Dermis blood vessel endothelial cell (primary cell): Measurements from ENCODE around the gene TTLL3. TPM values are rescaled to one million over a fixed set of nuclear protein-coding genes. Genes with fewer than 3 reads are reported as not detected.
"Not testable (repeated sequence)": the region's sequence is repeated elsewhere in the genome, so short reads cannot be mapped to it uniquely, and the experiment has no call there.

Experiments used
- DNase-seq: peaks from one replicate; pipeline ENCODE4 v3.0.0; 2010
- total RNA-seq: library from RNA; depleted of rRNA; stranded (reverse); fragments of >200 nt; gene quantifications from 2 replicates; pipeline ENCODE4 v1.2.3, GENCODE V29; 2014

The TTLL3 gene
- total RNA-seq, 1 donor from 2014 or later, result 20.3 TPM

DNA sequence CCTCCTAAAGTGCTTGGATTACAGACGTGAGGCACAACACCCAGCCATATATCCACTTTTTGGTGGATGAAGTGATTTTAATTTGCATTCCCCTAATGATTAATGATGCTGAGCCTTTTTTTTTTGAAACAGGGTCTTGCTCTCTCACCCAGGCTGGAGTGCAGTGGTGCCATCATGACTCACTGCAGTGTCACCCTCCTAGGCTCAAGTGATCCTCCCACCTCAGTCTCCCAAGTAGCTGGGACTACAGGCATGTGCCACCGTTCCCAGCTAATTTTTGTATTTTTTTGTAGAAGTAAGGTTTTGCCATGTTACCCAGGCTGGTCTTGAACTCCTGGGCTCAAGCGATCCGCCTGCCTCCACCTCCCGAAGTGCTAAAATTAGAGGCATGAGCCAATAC, 62.0 kb downstream of the TTLL3 start:
- DNase-seq, result not testable (repeated sequence)

DNA sequence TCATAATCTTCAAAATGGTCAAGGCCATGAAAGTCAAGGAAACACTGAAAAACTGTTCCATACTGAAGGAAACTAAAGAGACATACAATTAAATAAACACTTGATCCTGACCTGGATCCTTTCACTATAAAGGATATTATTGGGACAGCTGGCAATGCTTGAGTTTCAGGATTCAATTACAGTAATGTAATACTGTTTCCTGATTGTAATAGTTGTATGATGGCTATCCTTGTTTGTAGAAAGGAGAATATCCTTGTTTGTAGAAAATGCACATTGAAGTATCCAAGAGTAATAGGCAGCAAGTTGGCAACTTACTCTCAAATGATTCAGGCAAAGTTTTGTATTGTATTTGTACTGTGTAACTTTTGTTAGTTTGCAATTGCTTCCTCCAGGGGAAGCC, 65.4 kb downstream of the TTLL3 start:
- no peak for DNase-seq

DNA sequence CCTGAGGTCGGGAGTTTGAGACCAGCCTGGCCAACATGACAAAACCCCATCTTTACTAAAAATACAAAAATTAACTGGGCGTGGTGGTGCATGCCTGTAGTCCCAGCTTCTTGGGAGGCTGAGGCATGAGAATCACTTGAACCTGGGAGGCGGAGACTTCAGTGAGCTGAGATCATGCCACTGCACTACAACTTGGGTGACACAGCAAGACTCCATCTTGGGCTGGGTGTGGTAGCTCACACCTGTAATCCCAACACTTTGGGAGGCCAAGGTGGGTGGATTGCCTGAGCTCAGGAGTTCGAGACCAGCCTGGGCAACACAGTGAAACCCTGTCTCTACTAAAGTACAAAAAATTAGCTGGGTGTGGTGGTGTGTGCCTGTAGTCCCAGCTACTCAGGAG, 66.2 kb downstream of the TTLL3 start:
- DNase-seq, result not testable (repeated sequence)

DNA sequence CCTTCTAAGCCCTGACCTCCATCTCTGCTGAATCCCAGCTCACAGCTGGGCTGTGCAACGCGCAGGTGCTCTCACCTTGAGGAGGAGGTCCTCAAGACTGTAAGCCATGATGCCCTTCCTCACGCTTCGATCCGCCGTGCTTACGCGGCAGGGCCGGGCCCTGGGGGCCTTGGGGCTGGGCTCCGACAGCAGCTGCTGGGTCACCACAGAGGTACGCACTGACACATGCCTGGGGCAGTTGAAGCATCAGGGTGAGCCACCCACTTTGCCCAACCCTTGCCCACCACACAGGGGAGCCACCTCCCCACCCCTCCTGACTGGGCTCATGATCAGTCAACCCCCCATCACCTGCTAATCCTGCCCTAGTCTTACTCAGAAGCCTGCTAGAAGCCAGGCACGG, 66.9 kb downstream of the TTLL3 start:
- DNase-seq, result no peak

DNA sequence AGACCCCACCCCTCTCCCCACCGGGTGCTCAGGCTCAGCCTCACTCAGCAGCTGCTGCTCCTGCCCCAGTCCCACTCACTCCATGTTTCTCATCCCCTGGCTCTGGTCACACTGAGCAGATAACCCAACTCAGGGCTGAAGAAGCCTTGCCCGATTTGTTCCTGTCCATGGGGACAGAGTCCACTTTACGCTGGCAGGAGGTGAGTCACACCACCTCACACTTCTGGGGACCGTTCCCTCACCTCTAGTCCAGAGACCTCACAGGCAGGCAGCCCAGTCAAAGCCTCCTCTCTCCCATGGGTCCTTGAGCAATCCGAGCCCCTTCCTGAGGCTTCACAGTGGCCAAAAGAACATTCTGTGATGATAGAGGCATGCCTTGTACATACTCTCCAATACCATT, 68.6 kb downstream of the TTLL3 start:
- no peak for DNase-seq

DNA sequence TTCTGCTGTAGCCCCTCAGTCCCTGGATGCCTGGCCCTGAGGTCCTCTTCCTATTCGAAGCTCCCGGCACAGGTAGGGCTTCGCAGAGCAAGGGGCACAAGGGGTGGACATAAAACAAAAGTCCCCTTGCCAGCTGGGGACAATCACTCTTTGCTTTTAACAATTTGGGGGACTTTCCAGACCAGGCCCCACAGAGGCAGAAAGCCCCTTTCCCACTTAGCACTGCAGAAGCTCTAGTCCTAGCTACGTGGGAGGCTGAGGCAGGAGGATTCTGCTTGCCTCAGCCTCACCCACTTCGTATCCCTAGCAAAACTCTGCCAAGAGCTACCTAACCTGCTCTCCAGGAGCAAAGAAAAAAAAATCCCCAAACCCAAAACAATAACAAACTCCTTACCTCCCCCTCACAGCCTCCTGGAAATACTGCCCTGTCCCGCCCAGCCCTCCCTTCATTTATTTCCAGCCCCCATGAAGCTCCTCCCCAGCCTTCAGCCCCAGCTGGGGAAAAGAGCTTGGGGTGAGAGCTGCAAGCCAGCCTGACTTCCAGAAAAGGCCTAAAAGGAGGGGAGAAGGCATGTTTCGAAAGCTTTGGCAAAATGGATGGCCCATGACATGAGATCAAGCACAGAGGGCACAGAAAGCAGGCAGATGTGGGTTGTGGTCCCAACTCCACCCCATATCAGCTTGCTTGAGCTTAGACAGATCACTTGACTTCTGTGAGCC, 69.9 kb downstream of the TTLL3 start, which contains the start of gene CIDEC:
TSS of gene CIDEC (minus strand) at position 424 of the 720 bp plus-strand sequence. CDS start 1,767 bp downstream, outside the sequence.
- DNase-seq, result no peak

DNA sequence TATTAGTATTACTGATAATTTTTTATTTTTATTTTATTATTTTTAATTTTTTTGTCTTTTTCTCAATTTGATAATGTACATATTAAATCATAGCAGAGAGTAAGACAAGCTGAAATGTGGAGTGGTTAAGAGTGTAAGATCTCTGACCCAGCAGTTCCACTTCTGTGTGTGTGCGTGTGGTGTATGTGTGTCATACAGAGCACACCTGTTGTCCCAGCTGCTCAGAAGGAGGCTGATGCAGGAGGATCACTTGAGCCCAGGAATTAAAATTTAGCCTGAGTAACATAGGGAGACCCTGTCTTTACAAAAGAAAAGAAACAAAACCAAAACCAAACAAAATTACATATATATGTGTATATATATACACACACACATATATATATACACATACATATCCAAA, 71.4 kb downstream of the TTLL3 start:
- no peak for DNase-seq

DNA sequence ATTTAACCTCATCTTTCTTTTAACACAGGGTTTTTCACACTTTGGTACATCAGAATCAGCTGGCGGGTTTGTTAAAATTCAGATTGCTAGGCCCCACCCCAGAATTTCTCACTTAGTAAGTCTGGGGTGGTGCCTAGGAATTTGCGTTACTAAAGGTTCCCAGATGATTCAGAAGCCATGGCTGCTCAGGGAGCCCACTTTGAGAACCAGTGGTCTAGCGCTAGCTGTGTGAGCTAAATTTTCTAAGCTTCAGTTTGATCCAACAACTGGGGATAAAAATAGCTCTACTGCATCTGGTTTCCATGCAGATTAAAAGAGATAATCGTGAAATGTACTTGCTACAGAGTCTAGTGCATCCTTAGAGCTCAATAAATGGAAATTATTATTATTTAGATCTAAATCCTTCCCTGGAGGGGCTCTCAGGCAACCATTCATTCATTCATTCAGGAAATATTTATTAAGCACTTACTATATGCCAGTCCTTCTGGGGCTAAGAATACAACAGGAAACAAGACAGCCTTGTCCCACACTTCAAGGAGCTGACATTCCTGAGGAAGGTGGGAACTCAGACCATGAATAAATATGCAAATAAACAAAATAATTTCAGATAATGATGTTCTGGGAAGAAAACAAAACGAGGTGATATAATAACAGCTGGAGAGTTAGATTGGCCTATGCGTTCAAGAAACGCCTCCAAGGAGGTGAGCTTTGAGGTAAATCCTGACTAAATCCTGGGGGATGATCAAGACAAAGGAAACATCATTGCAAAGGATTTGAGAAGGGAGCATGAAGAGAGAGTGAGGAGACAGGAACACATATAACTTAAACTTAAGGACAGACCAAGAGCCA, 73.9 kb downstream of the TTLL3 start:
- DNase-seq, result no peak

DNA sequence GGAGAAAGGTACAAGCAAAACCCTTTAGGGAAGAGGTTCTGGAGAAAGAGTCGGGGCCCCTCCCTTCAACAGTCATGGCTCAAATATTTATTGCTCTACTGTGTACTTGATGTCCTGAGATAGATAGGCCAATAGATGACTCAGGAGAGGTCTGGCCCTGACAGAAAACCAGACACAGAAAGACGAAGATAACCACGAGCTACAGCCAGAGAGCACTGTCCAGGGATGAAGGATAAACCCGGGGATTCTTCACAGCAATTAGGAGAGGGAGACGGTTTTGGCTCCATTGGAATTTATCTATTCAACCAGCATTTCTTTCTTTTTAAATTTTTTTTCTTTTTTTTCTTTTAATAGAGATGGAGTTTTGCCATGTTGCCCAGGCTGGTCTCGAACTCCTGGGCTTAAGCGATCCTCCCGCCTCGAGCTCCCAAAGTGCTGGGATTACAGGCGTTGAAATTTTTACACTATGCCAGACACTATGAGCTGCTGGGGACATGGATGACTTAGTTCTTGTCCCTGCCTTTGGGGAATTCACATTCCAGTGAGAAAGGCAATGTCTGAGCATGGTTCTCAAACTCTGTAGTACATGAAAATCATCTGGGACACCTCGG, 74.6 kb downstream of the TTLL3 start:
- no peak for DNase-seq

Other genes with a start within 250 kb of the TTLL3 start
- gene MTMR14, start 160.8 kb upstream of the TTLL3 start, total RNA-seq, result 80.2 and 83.7 TPM in 2 replicates
- gene CPNE9, start 106.4 kb upstream of the TTLL3 start, total RNA-seq, result not detected in 2 replicates
- 24.8 and 29.3 TPM in 2 replicates for gene BRPF1, start 78.5 kb upstream of the TTLL3 start, total RNA-seq
- gene OGG1, start 60.3 kb upstream of the TTLL3 start, total RNA-seq, result 15.5 and 16.6 TPM in 2 replicates
- gene CAMK1, start 40.3 kb upstream of the TTLL3 start, total RNA-seq, result 34.7 and 40.3 TPM in 2 replicates
- 39.5 and 60.6 TPM in 2 replicates for gene TADA3, start 17.8 kb upstream of the TTLL3 start, total RNA-seq
- 210 and 309 TPM in 2 replicates for gene ARPC4, start 17.2 kb upstream of the TTLL3 start, total RNA-seq
- gene RPUSD3, start 33.7 kb downstream of the TTLL3 start, total RNA-seq, result 28.9 and 33.3 TPM in 2 replicates
- not detected in 2 replicates for gene CIDEC, start 70.0 kb downstream of the TTLL3 start, total RNA-seq
- 31.6 and 39.5 TPM in 2 replicates for gene JAGN1, start 80.3 kb downstream of the TTLL3 start, total RNA-seq
- 0.14 and 0.17 TPM in 2 replicates for gene IL17RE, start 92.6 kb downstream of the TTLL3 start, total RNA-seq
- gene IL17RC, start 106.8 kb downstream of the TTLL3 start, total RNA-seq, result 20.4 and 25.4 TPM in 2 replicates
- 33.1 and 50.4 TPM in 2 replicates for gene CRELD1, start 123.6 kb downstream of the TTLL3 start, total RNA-seq
- gene PRRT3, start 142.1 kb downstream of the TTLL3 start, total RNA-seq, result 0.68 and 0.84 TPM in 2 replicates
- gene EMC3, start 176.6 kb downstream of the TTLL3 start, total RNA-seq, result 44.6 and 121 TPM in 2 replicates
- gene FANCD2, start 216.2 kb downstream of the TTLL3 start, total RNA-seq, result 15.0 and 37.2 TPM in 2 replicates